D721Med (cell line): ENCODE data around the gene CKB.

Source experiments
- DNase-seq: peaks from one replicate; pipeline ENCODE4 v3.0.0; 2011; ENCODE audit warnings: low spot score; ENCODE audit not compliant: insufficient read length
- FAIRE-seq: peaks from 2 replicates; lab custom pipeline; 2011; peaks lifted over from hg19 to GRCh38; lab: Jason Lieb, UNC
- TF ChIP-seq, protein P1 (sequence below): IDR thresholded peaks from 2 replicates; pipeline ENCODE4 v1.5.1; 2012; ENCODE audit warnings: mild to moderate bottlenecking, control low read depth; ENCODE audit not compliant: insufficient read depth; ENCODE audit errors: missing control alignments

CKB gene

GRCh38 chr14:103548463-103549351, 26.1 kb upstream of the CKB start:
- FAIRE-seq (no peak), DNase-seq (no peak)
- TF ChIP-seq, protein P1, sequence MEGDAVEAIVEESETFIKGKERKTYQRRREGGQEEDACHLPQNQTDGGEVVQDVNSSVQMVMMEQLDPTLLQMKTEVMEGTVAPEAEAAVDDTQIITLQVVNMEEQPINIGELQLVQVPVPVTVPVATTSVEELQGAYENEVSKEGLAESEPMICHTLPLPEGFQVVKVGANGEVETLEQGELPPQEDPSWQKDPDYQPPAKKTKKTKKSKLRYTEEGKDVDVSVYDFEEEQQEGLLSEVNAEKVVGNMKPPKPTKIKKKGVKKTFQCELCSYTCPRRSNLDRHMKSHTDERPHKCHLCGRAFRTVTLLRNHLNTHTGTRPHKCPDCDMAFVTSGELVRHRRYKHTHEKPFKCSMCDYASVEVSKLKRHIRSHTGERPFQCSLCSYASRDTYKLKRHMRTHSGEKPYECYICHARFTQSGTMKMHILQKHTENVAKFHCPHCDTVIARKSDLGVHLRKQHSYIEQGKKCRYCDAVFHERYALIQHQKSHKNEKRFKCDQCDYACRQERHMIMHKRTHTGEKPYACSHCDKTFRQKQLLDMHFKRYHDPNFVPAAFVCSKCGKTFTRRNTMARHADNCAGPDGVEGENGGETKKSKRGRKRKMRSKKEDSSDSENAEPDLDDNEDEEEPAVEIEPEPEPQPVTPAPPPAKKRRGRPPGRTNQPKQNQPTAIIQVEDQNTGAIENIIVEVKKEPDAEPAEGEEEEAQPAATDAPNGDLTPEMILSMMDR: no peak

DNA sequence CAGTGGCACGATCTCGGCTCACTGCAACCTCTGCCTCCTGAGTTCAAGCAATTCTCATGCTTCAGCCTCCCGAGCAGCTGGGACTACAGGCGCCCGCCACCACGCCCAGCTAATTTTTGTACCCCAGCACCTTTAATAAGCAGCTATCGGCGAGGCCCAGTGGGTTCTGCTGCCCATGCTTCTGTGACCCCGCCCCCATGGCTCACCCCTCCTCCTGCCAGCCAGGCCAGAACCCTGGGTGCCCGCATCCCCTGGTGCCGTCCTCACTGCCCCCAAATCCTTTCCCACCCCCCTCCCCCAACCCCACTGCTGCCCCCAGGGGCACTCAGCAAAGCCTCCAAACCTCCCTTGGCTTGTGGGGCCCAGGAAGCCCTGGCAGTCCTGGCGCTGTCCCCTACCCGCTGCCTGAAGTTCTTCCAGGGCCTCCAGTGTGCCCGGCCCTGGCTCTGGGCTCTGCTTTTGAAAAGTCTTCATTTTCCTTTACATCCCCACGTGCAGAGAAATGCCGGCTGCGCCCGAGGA, 25.4 kb upstream of the CKB start:
- TF ChIP-seq, protein P1: no peak
- FAIRE-seq: no peak
- no peak for DNase-seq

GRCh38 chr14:103547455-103547940, 24.9 kb upstream of the CKB start:
- no peak for FAIRE-seq
- DNase-seq: no peak

GRCh38 chr14:103546652-103547454, 24.2 kb upstream of the CKB start:
- TF ChIP-seq, protein P1: peak; percentile 81
- no peak for FAIRE-seq
- DNase-seq: peak; percentile 97

More at GRCh38 chr14:103547455-103547940, 24.9 kb upstream of the CKB start:
- TF ChIP-seq, protein P1: no peak

DNA sequence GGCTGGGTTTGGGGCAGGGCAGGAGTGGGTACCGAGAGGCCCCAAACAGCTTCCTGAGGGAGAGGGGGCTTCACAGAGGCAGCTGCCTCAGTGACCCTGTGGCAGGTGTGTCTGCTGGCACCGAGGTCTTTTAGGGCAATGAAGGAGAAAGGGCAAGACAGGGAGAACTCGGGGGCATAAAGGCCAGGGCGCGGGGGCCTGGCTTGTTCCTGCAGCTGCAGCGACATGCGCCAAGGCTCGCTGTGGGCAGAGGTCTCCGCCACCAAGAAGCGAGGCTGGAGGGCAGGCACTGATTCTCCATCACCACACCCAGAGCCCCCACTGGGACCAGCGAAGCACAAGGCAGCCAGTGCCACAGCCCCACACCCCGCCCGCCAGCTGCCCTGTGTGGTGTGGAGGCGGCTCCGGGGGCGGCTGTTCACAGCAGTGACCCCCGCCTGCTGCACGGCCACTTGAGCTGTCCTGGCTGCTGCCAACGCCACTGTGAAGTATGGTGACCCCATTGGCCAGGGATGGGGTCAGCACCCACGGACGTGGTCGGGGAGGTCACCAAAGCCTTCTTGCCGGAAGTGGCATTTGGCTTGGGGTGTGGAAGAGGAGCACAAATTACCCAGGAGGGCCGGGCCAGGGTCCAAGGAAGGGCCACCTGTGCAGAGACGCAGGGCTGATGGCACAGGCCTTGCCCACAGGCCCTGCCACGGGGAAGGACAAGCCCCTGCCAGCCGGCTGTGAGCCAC, 23.5 kb upstream of the CKB start:
- FAIRE-seq: no peak
- TF ChIP-seq, protein P1: no peak
- no peak for DNase-seq

DNA sequence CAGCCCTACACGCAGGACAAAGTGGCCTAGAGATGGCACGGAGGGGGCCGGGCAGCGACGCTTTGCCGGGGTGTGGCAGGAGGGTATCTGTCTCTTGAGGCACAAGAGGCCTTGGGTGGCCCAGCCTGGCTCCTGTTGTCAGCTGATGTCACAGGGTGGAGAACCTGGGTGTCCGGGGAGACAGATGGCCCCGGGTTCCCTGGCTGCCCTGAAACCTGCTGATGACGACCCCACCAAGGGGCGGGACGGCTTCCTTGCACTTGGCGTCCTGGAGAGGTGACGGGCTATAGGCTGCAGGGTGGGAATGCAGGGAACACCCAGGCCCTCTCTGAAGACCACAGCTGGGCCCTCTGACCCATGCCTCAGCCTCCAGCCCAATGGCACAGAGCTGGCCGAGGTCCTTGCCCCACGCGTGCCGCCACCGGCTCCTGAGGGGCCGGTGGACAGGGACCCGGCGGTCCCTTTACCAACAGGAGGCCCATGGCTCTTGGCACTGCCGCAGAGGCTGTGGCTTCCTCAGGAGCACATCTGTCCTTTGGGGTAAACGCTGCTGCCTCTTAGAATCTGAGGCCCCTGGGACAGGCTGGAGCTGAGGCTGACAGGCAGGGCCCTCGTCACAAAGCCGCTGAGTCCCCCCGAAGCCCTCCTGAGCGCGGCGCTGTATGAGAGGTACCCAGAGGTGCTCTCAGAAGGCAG, 22.7 kb upstream of the CKB start:
- TF ChIP-seq, protein P1: no peak
- no peak for DNase-seq
- no peak for FAIRE-seq
